8988T (cell line): Measurements from ENCODE around the gene DBNDD1.
"Not testable (repeated sequence)": the region's sequence is repeated elsewhere in the genome, so short reads cannot be mapped to it uniquely, and the experiment has no call there.

Experiments
- DNase-seq: peaks from one replicate; pipeline ENCODE4 v3.0.0; 2011

Gene DBNDD1, protein sequence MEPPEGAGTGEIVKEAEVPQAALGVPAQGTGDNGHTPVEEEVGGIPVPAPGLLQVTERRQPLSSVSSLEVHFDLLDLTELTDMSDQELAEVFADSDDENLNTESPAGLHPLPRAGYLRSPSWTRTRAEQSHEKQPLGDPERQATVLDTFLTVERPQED

DNA sequence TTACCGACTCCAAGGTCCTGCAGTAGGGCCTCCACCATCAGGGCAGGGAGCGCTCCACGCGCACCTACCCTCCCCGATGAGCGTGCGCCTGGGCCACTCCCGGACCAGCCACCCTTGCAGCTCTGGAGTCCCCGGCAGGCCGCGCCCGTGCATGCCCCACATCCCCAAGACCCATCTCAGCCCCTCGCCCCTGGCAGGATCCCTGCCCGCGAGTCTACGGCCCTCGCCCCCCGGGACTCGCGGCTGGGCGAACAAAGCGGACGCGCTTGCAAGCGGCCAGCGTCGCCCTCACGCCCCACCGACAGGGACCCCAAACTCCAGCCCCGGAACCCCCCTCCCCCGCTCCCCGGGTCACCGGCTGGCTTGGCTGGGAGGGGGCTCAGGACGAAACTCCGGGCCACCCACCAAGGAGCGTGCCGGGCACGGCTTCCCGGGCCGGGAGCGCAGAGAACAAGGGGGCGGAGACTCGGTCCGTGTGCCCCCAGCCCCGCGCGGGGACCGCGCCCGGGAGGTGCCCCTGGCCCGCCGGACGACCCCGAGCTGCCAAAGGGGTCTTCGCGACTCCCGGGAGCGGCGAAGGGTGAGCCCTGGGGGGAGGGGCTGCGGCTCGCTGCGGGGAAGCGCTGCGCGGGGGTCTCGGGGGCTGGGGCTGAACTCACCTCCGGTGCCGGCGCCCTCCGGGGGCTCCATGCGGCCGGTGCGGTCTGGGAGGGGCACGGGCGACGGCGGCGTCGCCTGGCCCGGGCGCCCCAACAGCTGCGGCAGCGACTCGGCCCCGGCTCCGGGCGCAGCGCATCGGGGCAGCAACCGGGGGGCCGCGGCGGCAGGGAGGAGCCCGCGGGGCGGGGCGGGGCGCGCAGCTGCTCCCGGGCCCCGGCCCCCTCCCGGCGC lies at the start of gene DBNDD1:
Gene DBNDD1, minus strand, starts transcription at position 805 of the 891 bp plus-strand sequence. Its CDS starts 115 bp downstream, at position 690.
- DNase-seq = no peak

DNA sequence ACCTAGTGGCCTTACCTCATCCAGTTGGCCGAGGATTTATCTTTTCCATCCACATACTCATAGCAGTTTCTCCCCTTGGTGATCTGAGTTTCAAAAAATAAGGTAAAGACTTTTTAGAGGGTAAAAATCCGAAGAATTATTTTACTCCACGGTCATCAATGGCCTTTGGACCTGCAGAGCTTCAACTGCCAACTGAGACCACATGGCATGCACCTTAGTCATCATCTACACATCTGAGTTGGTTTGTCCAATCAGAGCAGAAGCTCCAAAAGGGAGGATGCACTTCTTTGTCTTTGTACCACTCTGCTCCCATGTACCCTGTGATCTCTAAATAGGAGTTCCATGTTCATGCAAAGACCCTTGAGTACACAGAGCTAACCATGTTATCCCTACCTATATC lies 42.2 kb upstream of the DBNDD1 start:
- DNase-seq = no peak

DNA sequence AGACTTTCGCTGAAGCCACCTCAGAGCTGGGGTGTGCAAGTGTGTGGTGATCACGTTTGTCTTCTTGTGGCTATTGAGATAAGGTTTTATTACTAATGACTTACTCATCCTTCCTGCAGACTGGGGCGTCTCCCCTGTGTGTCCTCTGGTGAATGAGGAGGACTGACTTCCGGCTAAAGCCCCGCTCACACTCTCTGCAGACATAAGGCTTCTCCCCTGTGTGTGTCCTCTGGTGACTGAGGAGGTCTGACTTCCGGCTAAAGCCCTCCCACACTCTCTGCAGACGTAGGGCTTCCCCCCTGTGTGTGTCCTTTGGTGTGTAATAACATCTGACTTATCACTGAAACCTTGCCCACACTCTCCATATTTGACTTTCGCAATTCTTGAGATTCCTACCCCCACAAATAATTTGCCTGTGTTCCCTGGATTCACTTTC lies 38.5 kb upstream of the DBNDD1 start:
- no peak for DNase-seq

GRCh38 chr16:90056521-90056920 lies 37.3 kb upstream of the DBNDD1 start:
- not testable (repeated sequence) for DNase-seq

- no peak for DNase-seq
Measured at GRCh38 chr16:90055371-90055770, 36.1 kb upstream of the DBNDD1 start.

DNA sequence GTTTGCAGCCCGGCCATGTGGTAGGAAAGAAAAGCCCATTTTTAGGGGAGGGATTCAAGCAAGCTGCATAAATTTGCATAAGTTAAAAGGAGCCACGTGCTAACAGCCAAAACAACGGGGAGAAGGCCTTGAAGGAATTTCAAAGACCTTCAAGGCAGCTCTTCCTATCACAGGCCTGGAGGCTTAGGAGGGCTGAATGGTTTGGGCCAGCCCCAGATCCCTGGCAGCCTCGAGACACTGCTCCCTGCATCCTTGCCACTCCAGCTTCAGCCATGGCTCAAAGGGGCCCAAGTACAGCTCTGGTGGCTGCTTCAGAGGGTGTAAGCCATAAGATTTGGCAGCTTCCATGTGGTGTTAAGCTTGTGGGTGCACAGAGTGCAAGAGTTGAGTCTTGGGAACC lies 35.3 kb upstream of the DBNDD1 start:
- no peak for DNase-seq

DNA sequence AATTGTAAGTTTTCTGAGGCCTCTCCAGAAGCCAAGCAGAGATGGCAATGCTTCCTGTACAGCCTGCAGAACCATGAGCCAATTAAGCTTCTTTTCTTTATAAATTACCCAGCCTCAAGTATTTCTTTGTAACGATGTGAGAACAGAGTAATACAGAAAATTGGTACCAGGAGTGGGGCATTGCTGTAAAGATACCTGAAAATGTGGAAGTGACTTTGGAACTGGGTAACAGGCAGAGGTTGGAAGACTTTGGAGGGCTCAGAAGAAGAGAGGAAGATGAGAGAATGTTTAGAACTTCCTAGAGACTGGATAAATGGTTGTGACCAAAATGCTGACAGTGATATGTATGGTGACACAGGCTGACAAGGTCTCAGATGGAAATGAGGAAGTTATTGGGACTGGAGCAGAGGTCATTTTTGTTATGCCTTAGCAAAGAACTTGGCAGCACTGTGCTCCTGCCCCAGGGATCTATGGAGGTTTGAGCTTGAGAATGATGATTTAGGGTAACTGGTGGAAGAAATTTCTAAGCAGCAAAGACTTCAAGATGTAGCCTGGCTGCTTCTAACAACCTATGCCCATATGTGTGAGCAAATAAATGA lies 34.7 kb upstream of the DBNDD1 start:
- DNase-seq = no peak

GRCh38 chr16:90050969-90051368 lies 31.7 kb upstream of the DBNDD1 start:
- DNase-seq = no peak

DNA sequence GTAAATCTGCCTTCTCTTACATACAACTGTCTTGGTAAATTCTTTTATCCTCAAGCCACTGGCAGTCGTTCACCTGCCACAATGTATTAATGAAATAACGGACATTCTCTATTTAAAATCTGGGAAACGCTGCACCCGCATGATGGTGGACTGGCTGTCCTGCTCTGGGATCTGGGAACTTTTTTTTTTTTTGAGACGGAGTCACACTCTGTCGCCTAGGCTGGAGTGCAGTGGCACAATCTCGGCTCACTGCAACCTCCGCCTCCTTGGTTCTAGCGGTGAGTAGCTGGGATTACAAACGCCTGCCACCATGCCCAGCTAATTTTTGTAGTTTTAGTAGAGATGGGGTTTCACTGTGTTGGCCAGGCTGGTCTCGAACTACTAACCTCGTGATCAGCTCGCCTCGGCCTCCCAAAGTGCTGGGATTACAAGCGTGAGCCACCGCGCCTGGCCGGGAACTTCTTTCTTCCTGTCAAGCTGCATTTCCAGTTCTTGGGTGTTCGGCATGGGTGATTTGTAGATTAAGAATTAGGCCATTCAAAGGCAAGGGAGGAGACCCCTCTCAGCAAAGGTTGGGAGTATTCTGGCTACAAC lies 29.6 kb upstream of the DBNDD1 start:
- DNase-seq = no peak

DNA sequence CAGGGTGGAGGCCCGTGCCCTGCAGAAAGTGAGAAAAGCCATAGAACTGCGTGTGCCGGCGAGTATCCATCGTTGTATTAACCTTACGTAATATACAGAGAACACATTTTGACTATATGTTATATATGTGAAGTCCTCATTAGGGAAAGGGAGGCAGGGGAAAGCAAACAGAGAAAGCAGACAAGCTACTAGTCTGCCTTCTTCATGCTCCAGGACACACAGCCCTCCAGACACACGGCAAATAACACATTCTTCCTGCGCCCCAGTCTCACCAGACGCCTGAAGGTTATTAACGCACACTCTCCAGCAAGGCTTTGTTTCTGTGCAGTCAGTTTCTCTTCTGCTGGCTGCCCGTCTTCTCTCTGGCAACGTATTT lies 29.1 kb upstream of the DBNDD1 start:
- DNase-seq = no peak

DNA sequence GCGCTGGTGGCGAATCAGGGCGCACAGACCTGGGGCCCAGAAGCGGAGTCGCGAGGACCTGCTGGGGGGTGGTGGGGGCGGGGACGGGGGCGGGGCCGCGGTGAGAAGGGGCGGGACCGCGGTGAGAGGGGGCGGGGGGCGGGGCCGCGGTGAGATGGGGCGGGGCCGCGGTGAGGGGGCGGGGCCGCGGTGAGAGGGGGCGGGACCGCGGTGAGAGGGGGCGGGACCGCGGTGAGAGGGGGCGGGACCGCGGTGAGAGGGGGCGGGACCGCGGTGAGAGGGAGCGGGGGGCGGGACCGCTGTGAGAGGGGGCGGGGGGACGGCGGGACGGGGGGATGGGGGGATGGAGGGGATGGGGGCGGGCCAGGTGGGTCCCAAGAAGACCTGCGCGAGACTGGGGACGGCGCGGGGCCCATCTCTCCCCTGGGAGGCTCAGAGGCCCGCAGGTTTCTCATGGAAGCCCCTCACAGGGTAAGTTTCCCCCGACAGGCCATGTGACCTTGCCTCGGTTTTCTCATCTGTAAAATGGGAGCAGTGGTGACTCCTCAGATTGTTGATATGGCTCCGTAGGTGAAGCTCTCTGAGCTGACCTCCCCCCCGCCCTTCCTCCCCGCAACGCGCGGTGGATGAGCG lies 28.6 kb upstream of the DBNDD1 start:
- no peak for DNase-seq

GRCh38 chr16:90046971-90047713 lies 27.9 kb upstream of the DBNDD1 start:
- no peak for DNase-seq

GRCh38 chr16:90046122-90046970 lies 27.1 kb upstream of the DBNDD1 start:
- DNase-seq = no peak

- DNase-seq = no peak
Measured at GRCh38 chr16:90044111-90044551, 24.9 kb upstream of the DBNDD1 start.

DNA sequence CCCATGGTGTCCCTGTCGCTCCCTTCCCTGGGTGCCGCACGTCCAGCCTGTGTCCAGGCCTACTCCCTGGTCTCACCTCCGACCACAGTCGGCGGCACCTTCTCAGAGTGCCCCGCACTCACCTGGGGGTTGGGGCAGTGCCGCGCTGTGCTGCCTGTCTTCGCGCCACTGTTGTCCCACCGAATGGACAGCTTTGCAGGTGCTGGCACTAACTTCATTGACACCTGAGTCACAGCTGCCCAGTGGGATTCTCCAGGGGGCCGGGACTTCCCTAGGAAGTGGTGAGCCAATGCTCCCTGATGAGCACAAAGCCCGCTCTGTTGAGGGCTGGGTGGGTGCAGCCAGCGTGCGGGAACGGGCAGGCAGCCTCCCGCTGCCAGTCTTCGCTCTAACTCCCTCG lies 24.3 kb upstream of the DBNDD1 start:
- DNase-seq = no peak

DNA sequence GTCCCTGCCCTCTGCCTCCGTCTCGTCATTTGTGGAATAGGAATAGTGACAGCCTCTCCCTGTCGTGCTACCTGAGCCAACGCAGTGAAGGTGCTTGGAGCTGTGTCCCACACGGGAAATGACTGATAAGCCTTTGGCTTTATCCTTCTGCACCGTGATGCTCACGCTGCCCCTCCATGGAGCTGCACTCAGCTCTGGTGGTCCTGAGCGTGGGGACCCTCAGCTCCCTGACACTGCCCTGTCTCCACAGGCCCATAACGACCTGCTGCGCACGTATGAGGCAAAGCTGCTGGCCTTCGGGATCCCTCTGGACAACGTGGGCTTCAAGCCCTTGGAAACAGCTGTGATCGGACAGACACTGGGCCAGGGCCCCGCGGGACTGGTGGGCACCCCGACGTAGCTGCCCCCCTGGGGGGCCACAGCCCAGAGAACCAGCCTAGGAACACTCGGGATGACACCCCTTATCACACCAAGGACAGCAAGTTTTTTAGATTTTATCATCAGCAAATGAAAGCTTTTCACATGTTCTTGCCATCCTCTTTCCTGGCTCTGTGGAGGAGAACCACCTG lies 23.8 kb upstream of the DBNDD1 start:
- DNase-seq = no peak

GRCh38 chr16:90041896-90042473 lies 22.7 kb upstream of the DBNDD1 start:
- no peak for DNase-seq

DNA sequence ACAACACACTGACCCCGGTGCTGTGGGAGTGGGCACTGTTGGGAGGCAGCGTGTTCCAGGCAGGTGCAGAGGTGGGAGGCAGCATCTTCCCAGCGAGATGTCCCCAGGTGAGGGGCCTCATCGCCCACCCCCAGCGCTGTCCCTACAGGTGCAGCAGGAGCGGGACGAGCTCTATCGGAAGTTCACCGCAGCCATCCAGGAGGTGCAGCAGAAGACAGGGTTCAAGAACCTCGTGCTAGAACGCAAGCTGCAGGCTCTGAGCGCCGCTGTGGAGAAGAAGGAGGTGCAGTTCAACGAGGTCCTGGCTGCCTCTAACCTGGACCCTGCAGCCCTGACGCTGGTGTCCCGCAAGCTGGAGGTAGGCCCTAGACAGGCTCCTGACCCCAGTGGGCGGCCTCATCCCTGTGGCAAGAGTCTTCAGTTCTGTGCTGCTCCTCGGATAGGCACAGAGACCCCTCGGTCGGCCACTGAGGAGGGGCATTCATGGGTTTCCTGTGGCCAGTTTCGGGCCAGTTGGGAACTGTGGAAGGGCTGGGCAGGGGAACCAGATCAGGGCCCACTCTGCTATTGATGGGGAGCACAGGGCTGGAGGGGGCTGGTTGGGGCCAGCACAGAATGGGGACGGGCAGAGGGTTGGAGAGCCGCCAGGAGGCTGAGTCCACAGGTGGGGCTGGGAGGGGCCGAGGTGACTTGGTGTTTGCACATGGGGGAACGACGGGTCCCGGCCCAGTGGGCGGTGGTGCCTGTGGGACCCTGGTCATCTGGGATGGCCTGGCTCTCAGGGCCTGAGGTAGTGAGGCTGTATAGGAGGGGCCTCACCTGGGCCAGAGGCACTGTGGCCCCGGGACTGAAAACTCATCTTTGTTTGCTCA lies 21.1 kb upstream of the DBNDD1 start:
- no peak for DNase-seq

GRCh38 chr16:90037276-90037675 lies 18.0 kb upstream of the DBNDD1 start:
- no peak for DNase-seq

DNA sequence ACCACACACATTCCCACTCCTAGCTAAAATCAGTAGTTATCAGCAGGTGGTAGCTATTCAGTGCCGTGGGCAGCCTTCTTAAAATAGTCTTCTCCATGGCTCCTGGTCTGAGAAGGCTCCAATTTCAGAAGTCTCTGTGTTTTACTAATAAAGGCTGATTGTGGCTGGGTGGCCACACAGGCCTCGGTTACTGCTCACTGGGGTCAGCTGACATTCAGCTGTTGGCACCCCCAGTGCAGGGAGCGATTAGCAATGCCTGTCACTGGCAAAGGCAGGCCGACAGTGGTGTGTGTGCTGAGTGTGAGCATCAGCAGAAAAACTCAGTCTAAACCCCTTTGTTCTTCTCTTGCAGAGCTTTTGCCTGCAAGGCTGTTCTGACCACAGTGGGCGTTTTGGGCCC lies 16.6 kb upstream of the DBNDD1 start:
- no peak for DNase-seq
